ENCODE data around the gene IL13RA2.

DNA sequence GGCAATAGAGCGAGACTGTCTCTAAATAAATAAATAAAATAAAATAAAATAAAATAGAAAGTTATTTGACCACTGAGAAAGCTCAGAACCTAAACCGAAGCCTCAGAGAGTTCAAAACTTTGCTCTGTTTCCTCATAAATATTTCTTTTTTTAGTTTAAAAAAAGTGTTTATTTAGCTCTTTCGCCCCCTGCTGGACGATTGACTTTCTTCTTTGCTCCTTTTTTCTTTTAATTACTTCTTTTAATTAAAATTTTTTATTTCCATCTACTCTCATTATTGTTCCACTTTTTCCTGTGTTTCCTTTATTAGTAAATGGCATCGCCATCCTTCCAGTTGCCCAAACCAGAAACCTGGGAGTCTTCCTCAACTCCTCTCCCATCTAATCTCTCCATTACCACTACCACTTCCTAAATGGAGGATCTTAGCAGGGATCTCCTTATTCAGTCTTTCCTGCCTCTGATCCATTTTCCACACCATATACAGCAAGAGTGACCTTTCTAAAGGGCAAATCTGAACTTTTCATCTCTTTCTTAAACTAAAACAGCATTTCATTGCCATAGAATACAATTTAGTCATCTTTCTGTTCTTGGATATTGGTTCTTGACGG, 728 bp upstream of the IL13RA2 start:
- TF ChIP-seq CTCF (IDR thresholded peaks at IDR 0.05): peak; percentile 26; the same call in 1 of the 3 replicates
- TF ChIP-seq HDAC2 (IDR thresholded peaks at IDR 0.05): no peak
- no peak for TF ChIP-seq CHD2 (IDR thresholded peaks at IDR 0.05; ENCODE audit: low read length, partially characterized antibody)
- TF ChIP-seq BHLHE40 (IDR thresholded peaks at IDR 0.05; ENCODE audit: low read depth, low read length): no peak
- TF ChIP-seq RAD21 (conservative IDR thresholded peaks at IDR 0.05 in 1 of 2, IDR thresholded peaks at IDR 0.05 in 1 of 2): no peak; a peak in 1 of 5 replicates
- no peak for TF ChIP-seq POLR2A (IDR thresholded peaks at IDR 0.05; ENCODE audit: low read length)
- no peak for TF ChIP-seq CEBPB (IDR thresholded peaks at IDR 0.05)
- no peak for TF ChIP-seq JUN (IDR thresholded peaks at IDR 0.05)
- TF ChIP-seq EP300 (IDR thresholded peaks at IDR 0.05): no peak
- no peak for TF ChIP-seq HOXB5 (CRISPR knock-in tag; IDR thresholded peaks at IDR 0.05)
